Activated naive CD8-positive, alpha-beta T cell treated with anti-CD3 and anti-CD28 coated beads for 36 hours (primary cell): Measurements from ENCODE around the gene CROCC. TPM values are rescaled to one million over a fixed set of nuclear protein-coding genes. Genes with fewer than 3 reads are reported as not detected.

ENCODE experiments used
- DNase-seq: peaks from one replicate; pipeline ENCODE4 v3.0.0; 2021
- H3K27ac Mint-ChIP-seq: one replicate; pipeline ENCODE4 v1.8.0; 2022; ENCODE audit warnings: mild to moderate bottlenecking, moderate library complexity, mixed read lengths
- H3K27me3 Mint-ChIP-seq: one replicate; pipeline ENCODE4 v1.8.0; 2022; ENCODE audit warnings: mild to moderate bottlenecking, mixed read lengths
- H3K36me3 Mint-ChIP-seq: one replicate; pipeline ENCODE4 v1.8.0; 2021; ENCODE audit warnings: mild to moderate bottlenecking, mixed read lengths
- H3K4me1 Mint-ChIP-seq: one replicate; pipeline ENCODE4 v1.8.0; 2021; ENCODE audit warnings: mixed read lengths
- H3K4me3 Mint-ChIP-seq: one replicate; pipeline ENCODE4 v1.8.0; 2022; ENCODE audit warnings: mild to moderate bottlenecking, moderate library complexity, mixed read lengths
- H3K9me3 Mint-ChIP-seq: one replicate; pipeline ENCODE4 v1.8.0; 2022; ENCODE audit warnings: mixed read lengths
- total RNA-seq, 2 experiments: library from RNA; stranded (reverse); gene quantifications; one replicate each; pipeline ENCODE4 v1.2.3, GENCODE V29; 2021

The CROCC gene
- total RNA-seq, 2 experiments from 2014 or later: 24.7 to 26.3 TPM

GRCh38 chr1:16975838-16976237 is 54.1 kb downstream of the CROCC start:
- no peak for DNase-seq
- Mint-ChIP-seq H3K9me3 (no peaks in the 10 kb centered on the region), H3K4me3 (no peak overlapping the region), H3K36me3 (no peaks in the 10 kb centered on the region), H3K4me1 (peaks cover 2% of the 10 kb centered on the region), H3K27me3 (peaks cover 13% of the 10 kb centered on the region), H3K27ac (no peak overlapping the region)

- H3K36me3 Mint-ChIP-seq: no peaks in the 10 kb centered on the region
These were observed 55.2 kb downstream of the CROCC start for GRCh38 chr1:16976966-16977365.

GRCh38 chr1:16977377-16977776 is 55.6 kb downstream of the CROCC start:
- H3K27ac Mint-ChIP-seq: no peak overlapping the region
- H3K27me3 Mint-ChIP-seq: peaks cover 23% of the 10 kb centered on the region
- no peak for DNase-seq
- H3K36me3 Mint-ChIP-seq: no peaks in the 10 kb centered on the region
- H3K4me3 Mint-ChIP-seq: no peak overlapping the region
- H3K4me1 Mint-ChIP-seq: peaks cover 3% of the 10 kb centered on the region
- H3K9me3 Mint-ChIP-seq: no peaks in the 10 kb centered on the region

More at GRCh38 chr1:16976966-16977365, 55.2 kb downstream of the CROCC start:
- Mint-ChIP-seq H3K4me3 (no peak overlapping the region), H3K27ac (no peak overlapping the region), H3K27me3 (peaks cover 23% of the 10 kb centered on the region), H3K4me1 (peaks cover 3% of the 10 kb centered on the region), H3K9me3 (no peaks in the 10 kb centered on the region)
- DNase-seq: no peak

GRCh38 chr1:16978139-16978538 is 56.4 kb downstream of the CROCC start:
- no peak overlapping the region for H3K27ac Mint-ChIP-seq
- H3K4me3 Mint-ChIP-seq: no peak overlapping the region
- H3K4me1 Mint-ChIP-seq: peaks cover 3% of the 10 kb centered on the region
- no peaks in the 10 kb centered on the region for H3K36me3 Mint-ChIP-seq
- DNase-seq: no peak
- no peaks in the 10 kb centered on the region for H3K9me3 Mint-ChIP-seq
- H3K27me3 Mint-ChIP-seq: peaks cover 28% of the 10 kb centered on the region

- Mint-ChIP-seq H3K36me3 (no peaks in the 10 kb centered on the region), H3K9me3 (no peaks in the 10 kb centered on the region), H3K4me3 (no peak overlapping the region), H3K27me3 (peaks cover 32% of the 10 kb centered on the region), H3K27ac (no peak overlapping the region), H3K4me1 (peaks cover 3% of the 10 kb centered on the region)
- DNase-seq: no peak
These were observed 57.1 kb downstream of the CROCC start for GRCh38 chr1:16978567-16979474.

- H3K27ac Mint-ChIP-seq: no peak overlapping the region
- H3K9me3 Mint-ChIP-seq: no peaks in the 10 kb centered on the region
- no peak for DNase-seq
- H3K4me3 Mint-ChIP-seq: peak overlapping the region; percentile 40
- H3K27me3 Mint-ChIP-seq: peaks cover 32% of the 10 kb centered on the region
- peaks cover 3% of the 10 kb centered on the region for H3K4me1 Mint-ChIP-seq
- H3K36me3 Mint-ChIP-seq: no peaks in the 10 kb centered on the region
These were observed 58.0 kb downstream of the CROCC start for GRCh38 chr1:16979475-16980327.

- Mint-ChIP-seq H3K4me1 (peaks cover 3% of the 10 kb centered on the region), H3K27ac (no peak within 1 kb of the TSS), H3K36me3 (peaks cover under 1% of the 10 kb centered on the region), H3K27me3 (peaks cover 32% of the 10 kb centered on the region), H3K4me3 (peak within 1 kb of the TSS; percentile 50), H3K9me3 (no peaks in the 10 kb centered on the region)
- peak; percentile 25 for DNase-seq
These were observed 58.9 kb downstream of the CROCC start, which contains the start of gene MFAP2 for GRCh38 chr1:16980473-16981268. MFAP2 (minus strand) TSS chr1:16980620; CDS start chr1:16978273, 2,347 bp downstream.

GRCh38 chr1:16981269-16981849 is 59.6 kb downstream of the CROCC start:
- Mint-ChIP-seq H3K4me3 (peak overlapping the region; percentile 50), H3K36me3 (peaks cover 4% of the 10 kb centered on the region), H3K27me3 (peaks cover 32% of the 10 kb centered on the region), H3K9me3 (no peaks in the 10 kb centered on the region), H3K4me1 (peaks cover 3% of the 10 kb centered on the region), H3K27ac (no peak overlapping the region)
- no peak for DNase-seq

- Mint-ChIP-seq H3K36me3 (peaks cover 4% of the 10 kb centered on the region), H3K4me3 (no peak overlapping the region), H3K9me3 (no peaks in the 10 kb centered on the region), H3K4me1 (peaks cover 3% of the 10 kb centered on the region), H3K27me3 (peaks cover 32% of the 10 kb centered on the region), H3K27ac (no peak overlapping the region)
- no peak for DNase-seq
These were observed 61.2 kb downstream of the CROCC start for GRCh38 chr1:16982902-16983301.

GRCh38 chr1:16983649-16984048 is 61.9 kb downstream of the CROCC start:
- DNase-seq: no peak
- peaks cover 3% of the 10 kb centered on the region for H3K4me1 Mint-ChIP-seq
- H3K9me3 Mint-ChIP-seq: no peaks in the 10 kb centered on the region
- peaks cover 4% of the 10 kb centered on the region for H3K36me3 Mint-ChIP-seq
- peaks cover 32% of the 10 kb centered on the region for H3K27me3 Mint-ChIP-seq
- H3K4me3 Mint-ChIP-seq: no peak overlapping the region
- no peak overlapping the region for H3K27ac Mint-ChIP-seq

GRCh38 chr1:16984717-16985116 is 63.0 kb downstream of the CROCC start:
- Mint-ChIP-seq H3K27me3 (peaks cover 28% of the 10 kb centered on the region), H3K36me3 (peaks cover 4% of the 10 kb centered on the region), H3K27ac (no peak overlapping the region), H3K4me1 (peaks cover 3% of the 10 kb centered on the region), H3K4me3 (no peak overlapping the region), H3K9me3 (no peaks in the 10 kb centered on the region)
- no peak for DNase-seq

- Mint-ChIP-seq H3K27me3 (peaks cover 16% of the 10 kb centered on the region), H3K4me3 (no peak overlapping the region), H3K27ac (no peak overlapping the region)
These were observed 64.4 kb downstream of the CROCC start for GRCh38 chr1:16986113-16986512.

GRCh38 chr1:16986560-16986959 is 64.8 kb downstream of the CROCC start:
- no peaks in the 10 kb centered on the region for H3K9me3 Mint-ChIP-seq
- no peak for DNase-seq
- no peak overlapping the region for H3K27ac Mint-ChIP-seq
- peaks cover 12% of the 10 kb centered on the region for H3K27me3 Mint-ChIP-seq
- H3K4me3 Mint-ChIP-seq: no peak overlapping the region
- peaks cover 4% of the 10 kb centered on the region for H3K36me3 Mint-ChIP-seq
- no peaks in the 10 kb centered on the region for H3K4me1 Mint-ChIP-seq

More at GRCh38 chr1:16986113-16986512, 64.4 kb downstream of the CROCC start:
- no peak for DNase-seq
- H3K9me3 Mint-ChIP-seq: no peaks in the 10 kb centered on the region
- peaks cover 4% of the 10 kb centered on the region for H3K36me3 Mint-ChIP-seq
- no peaks in the 10 kb centered on the region for H3K4me1 Mint-ChIP-seq

GRCh38 chr1:16986962-16987361 is 65.2 kb downstream of the CROCC start:
- H3K27me3 Mint-ChIP-seq: peaks cover 10% of the 10 kb centered on the region
- peaks cover 4% of the 10 kb centered on the region for H3K36me3 Mint-ChIP-seq
- no peak for DNase-seq
- H3K27ac Mint-ChIP-seq: no peak overlapping the region
- H3K9me3 Mint-ChIP-seq: no peaks in the 10 kb centered on the region
- H3K4me3 Mint-ChIP-seq: no peak overlapping the region
- no peaks in the 10 kb centered on the region for H3K4me1 Mint-ChIP-seq
